Neural crest cell (in vitro differentiated cells): ENCODE measurements around the gene CBX5. TPM values are rescaled to one million over a fixed set of nuclear protein-coding genes. Genes with fewer than 3 reads are reported as not detected.
A peak's percentile ranks its signal among the peaks of the same experiment; 100 is the strongest.

Source experiments
- DNase-seq: peaks from one replicate; pipeline ENCODE4 v3.0.0; 2021; ENCODE audit warnings: low read depth, mixed read lengths, low spot score
- H3K27ac Mint-ChIP-seq: one replicate; pipeline ENCODE4 v1.8.0; 2021; ENCODE audit warnings: mild to moderate bottlenecking, mixed read lengths; ENCODE audit not compliant: unreplicated experiment
- H3K27me3 Mint-ChIP-seq: 2 replicates; pipeline ENCODE4 v1.8.0; 2021; ENCODE audit warnings: low read depth, mild to moderate bottlenecking, mixed read lengths
- H3K36me3 Mint-ChIP-seq: 2 replicates; pipeline ENCODE4 v1.8.0; 2021; ENCODE audit warnings: low read depth, mild to moderate bottlenecking, mixed read lengths
- H3K4me1 Mint-ChIP-seq: 2 replicates; pipeline ENCODE4 v1.8.0; 2021; ENCODE audit warnings: mixed read lengths
- H3K4me3 Mint-ChIP-seq: one replicate; pipeline ENCODE4 v1.8.0; 2021; ENCODE audit warnings: mild to moderate bottlenecking, mixed read lengths
- H3K9me3 Mint-ChIP-seq: 2 replicates; pipeline ENCODE4 v1.8.0; 2021; ENCODE audit warnings: mixed read lengths
- CTCF ChIP-seq: fragments of 200-600 bp; sonication (generic); conservative IDR thresholded peaks from 2 replicates; pipeline ENCODE4 v1.5.0; 2021; ENCODE audit warnings: antibody characterized with exemption, mild to moderate bottlenecking
- total RNA-seq: library from RNA; stranded (reverse); gene quantifications from 2 replicates; pipeline ENCODE4 v1.2.1, GENCODE V29; 2021

The CBX5 gene
- total RNA-seq, 1 donor from 2014 or later = 369 TPM

GRCh38 chr12:54272214-54272613, 7.7 kb downstream of the CBX5 start:
- H3K27me3 Mint-ChIP-seq = no peaks in the 10 kb centered on the region
- H3K36me3 Mint-ChIP-seq = peaks cover 9% of the 10 kb centered on the region
- H3K4me1 Mint-ChIP-seq = peaks cover 29% of the 10 kb centered on the region
- H3K4me3 Mint-ChIP-seq = no peak overlapping the region
- no peak for DNase-seq
- TF ChIP-seq CTCF = no peak
- H3K27ac Mint-ChIP-seq = no peak overlapping the region
- no peaks in the 10 kb centered on the region for H3K9me3 Mint-ChIP-seq

DNA sequence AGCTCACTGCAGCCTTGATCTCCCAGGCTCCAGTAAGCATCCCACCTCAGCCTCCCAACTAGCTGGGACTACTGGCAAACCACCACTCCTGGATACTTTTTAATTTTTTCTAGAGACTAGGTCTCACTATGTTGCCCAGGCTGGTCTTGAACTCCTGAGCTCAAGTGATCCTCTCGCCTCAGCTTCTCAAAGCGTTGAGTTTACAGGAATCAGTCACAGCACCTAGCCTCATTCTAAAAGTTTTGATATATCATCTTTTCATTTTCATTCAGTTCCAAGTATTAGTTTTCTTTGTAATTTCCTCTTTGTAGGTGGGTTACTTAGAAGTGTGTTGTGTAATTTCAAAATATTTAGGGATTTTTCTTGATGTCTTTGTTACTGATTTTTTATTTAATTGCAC, 9.6 kb downstream of the CBX5 start:
- Mint-ChIP-seq H3K4me3 (no peak overlapping the region), H3K27ac (no peak overlapping the region), H3K27me3 (no peaks in the 10 kb centered on the region), H3K9me3 (no peaks in the 10 kb centered on the region), H3K4me1 (peaks cover 28% of the 10 kb centered on the region), H3K36me3 (peaks cover 9% of the 10 kb centered on the region)
- no peak for TF ChIP-seq CTCF
- DNase-seq = no peak

DNA sequence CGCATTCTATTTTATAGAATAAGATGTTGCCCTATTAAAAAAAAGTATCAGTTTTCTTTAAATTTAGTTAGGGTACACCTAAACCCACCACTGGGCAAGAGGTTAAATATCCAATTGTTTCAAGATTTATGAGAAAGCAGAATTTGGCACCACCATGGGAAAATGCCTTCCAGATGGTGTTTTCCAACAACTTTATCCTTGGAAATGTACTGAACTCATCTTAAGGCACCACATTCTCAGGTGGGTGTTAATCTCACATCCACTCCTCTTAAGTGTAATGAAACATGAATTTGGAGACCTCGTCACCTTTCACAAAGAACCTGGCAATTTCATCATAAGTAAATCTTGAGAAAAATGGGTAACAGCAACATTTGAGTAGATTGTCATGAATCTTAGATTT, 13.1 kb downstream of the CBX5 start:
- no peak for TF ChIP-seq CTCF
- H3K27ac Mint-ChIP-seq = no peak overlapping the region
- H3K4me1 Mint-ChIP-seq = peaks cover 42% of the 10 kb centered on the region
- H3K4me3 Mint-ChIP-seq = no peak overlapping the region
- H3K27me3 Mint-ChIP-seq = no peaks in the 10 kb centered on the region
- H3K9me3 Mint-ChIP-seq = no peaks in the 10 kb centered on the region
- H3K36me3 Mint-ChIP-seq = peaks cover 6% of the 10 kb centered on the region
- DNase-seq = no peak

DNA sequence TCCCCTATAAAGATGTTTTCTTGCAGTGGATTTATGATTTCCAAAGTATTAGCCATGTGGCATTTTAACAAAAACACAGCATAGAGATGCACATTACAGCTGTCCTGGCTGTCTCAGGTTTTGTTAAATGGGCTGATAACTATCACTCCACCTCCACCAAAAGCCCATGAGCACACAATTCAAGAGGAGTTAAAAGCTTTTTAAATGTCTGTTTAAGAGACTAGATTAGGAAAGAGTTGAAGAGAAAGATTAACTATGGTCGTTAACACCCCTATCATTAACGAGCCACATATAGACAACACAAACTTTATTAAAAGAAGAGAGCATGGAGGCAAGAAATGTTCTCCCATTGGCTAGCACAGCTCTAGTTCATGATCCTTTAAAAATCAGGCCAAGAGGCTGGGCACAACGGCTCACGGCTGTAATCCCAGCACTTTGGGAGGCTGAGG, 14.5 kb downstream of the CBX5 start:
- no peak for TF ChIP-seq CTCF
- H3K27me3 Mint-ChIP-seq = no peaks in the 10 kb centered on the region

DNA sequence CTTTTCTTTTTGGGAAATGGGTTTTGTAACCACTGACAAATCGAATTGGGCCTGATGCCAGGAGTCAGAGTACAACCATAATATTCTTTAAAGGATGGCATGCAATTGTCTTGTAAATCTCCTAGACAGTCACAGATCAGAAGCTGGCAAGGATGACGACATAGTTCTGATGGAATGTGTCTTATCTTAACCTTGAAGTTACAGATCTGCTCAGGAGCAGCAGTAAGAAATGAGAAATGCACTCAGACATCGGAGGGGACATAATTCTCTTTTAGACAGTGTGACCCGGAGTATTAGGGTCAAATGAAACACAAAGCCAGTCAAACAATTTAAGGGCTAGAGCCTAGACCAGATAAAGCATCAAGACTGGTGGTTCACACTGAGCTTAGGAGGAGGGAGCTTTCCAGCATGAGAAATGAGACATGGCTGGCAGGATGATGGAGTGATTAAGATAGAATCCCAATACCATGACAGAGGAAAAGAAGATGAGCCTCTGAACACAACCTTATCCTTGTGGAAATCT, 17.5 kb downstream of the CBX5 start:
- Mint-ChIP-seq H3K27ac (peak overlapping the region; percentile 78), H3K27me3 (no peaks in the 10 kb centered on the region), H3K4me1 (peaks cover 66% of the 10 kb centered on the region), H3K4me3 (peak overlapping the region; percentile 20), H3K9me3 (no peaks in the 10 kb centered on the region), H3K36me3 (no peaks in the 10 kb centered on the region)
- TF ChIP-seq CTCF = no peak
- no peak for DNase-seq

More for the DNA sequence above, 14.5 kb downstream of the CBX5 start:
- DNase-seq = no peak
- Mint-ChIP-seq H3K36me3 (peaks cover 6% of the 10 kb centered on the region), H3K9me3 (no peaks in the 10 kb centered on the region), H3K27ac (no peak overlapping the region), H3K4me3 (no peak overlapping the region), H3K4me1 (peaks cover 53% of the 10 kb centered on the region)
